Measurements from ENCODE around the gene AFG1L. TPM values are rescaled to one million over a fixed set of nuclear protein-coding genes. Genes with fewer than 3 reads are reported as not detected.

AFG1L gene
- total RNA-seq, 2 donors from 2014 or later: 10.5 to 11.1 TPM

DNA sequence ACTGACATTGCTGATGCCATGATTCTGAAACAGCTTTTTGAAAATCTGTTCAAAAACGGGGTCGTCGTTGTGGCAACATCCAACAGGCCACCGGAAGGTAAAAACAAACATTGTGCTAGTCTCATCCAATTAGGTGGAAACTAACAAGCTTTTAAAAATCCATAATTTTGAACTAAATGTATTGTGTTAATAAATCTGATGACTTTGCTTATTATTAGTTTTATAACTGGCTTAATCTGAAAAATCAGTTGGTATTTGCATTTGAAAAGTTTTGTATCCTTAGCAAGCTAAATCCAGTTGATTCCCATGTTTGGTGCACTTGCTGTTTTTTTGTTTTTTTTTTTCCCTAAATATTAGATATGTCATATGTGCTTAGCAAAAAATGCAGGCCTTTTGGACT lies 71.4 kb downstream of the AFG1L start:
- no peaks in the 10 kb centered on the region for H3K4me1 Mint-ChIP-seq
- H3K27ac Mint-ChIP-seq: no peak overlapping the region
- Histone ChIP-seq H3K9ac (ENCODE audit: extremely low read depth, low read length, poor library complexity, severe bottlenecking) (no peak overlapping the region), H3K36me3 (ENCODE audit: control insufficient read depth, insufficient read depth, low read length) (no peaks in the 10 kb centered on the region), H3K9me3 (ENCODE audit: control insufficient read depth, low read length) (no peaks in the 10 kb centered on the region), H3K27ac (ENCODE audit: low read depth, low read length) (no peak overlapping the region), H3K4me3 (ENCODE audit: low read length) (no peak overlapping the region), H3K27me3 (ENCODE audit: control insufficient read depth, insufficient read depth, low read length, poor library complexity, severe bottlenecking) (no peaks in the 10 kb centered on the region), H3K4me1 (ENCODE audit: control insufficient read depth, insufficient read depth, low read length) (no peaks in the 10 kb centered on the region)
- no peaks in the 10 kb centered on the region for H3K36me3 Mint-ChIP-seq (ENCODE audit: low read depth)
- H3K4me3 Mint-ChIP-seq: no peak overlapping the region
- no peaks in the 10 kb centered on the region for H3K9me3 Mint-ChIP-seq
- no peaks in the 10 kb centered on the region for H3K27me3 Mint-ChIP-seq (ENCODE audit: insufficient read depth)
- WGBS, 2 experiments (ENCODE audit: insufficient coverage in 1 of 2, insufficient read length in 1 of 2): 60 to 94% methylated on average over 1 to 4 of the region's 4 CpGs
- DNase-seq: no peak
- TF ChIP-seq, protein P1, sequence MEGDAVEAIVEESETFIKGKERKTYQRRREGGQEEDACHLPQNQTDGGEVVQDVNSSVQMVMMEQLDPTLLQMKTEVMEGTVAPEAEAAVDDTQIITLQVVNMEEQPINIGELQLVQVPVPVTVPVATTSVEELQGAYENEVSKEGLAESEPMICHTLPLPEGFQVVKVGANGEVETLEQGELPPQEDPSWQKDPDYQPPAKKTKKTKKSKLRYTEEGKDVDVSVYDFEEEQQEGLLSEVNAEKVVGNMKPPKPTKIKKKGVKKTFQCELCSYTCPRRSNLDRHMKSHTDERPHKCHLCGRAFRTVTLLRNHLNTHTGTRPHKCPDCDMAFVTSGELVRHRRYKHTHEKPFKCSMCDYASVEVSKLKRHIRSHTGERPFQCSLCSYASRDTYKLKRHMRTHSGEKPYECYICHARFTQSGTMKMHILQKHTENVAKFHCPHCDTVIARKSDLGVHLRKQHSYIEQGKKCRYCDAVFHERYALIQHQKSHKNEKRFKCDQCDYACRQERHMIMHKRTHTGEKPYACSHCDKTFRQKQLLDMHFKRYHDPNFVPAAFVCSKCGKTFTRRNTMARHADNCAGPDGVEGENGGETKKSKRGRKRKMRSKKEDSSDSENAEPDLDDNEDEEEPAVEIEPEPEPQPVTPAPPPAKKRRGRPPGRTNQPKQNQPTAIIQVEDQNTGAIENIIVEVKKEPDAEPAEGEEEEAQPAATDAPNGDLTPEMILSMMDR (conservative IDR thresholded peaks at IDR 0.05): no peak

DNA sequence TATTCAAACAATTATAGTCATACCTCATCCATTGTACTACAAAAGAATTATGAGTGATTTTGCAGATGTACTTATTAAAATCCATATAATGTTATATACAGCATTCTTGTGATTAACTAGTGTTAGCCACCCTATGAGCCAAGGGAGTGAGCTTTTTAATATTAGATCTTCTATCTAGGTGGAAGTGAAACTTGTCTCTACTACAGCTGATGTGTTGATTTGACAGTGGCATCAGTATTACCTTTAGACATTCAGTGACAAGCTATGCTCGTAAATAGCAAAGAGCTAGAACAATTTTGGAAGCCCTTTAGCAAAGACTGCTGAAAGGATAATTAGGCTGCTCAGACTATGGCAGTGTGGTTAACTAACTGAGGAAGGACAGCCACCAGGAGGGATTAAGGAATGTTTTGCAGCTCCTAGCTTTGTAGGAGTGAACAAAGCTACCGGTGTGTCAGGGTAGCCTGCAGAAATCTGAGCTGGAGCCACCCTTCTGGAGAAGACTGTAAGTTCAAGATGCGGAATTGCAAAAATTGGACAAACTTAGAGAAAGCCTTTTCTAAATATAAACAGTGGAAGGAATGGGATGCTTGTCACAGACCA lies 73.7 kb downstream of the AFG1L start:
- H3K36me3 Mint-ChIP-seq (ENCODE audit: low read depth): peaks cover 5% of the 10 kb centered on the region
- Histone ChIP-seq H3K9me3 (ENCODE audit: control insufficient read depth, low read length) (no peaks in the 10 kb centered on the region), H3K36me3 (ENCODE audit: control insufficient read depth, insufficient read depth, low read length) (no peaks in the 10 kb centered on the region), H3K9ac (ENCODE audit: extremely low read depth, low read length, poor library complexity, severe bottlenecking) (no peak overlapping the region), H3K4me1 (ENCODE audit: control insufficient read depth, insufficient read depth, low read length) (no peaks in the 10 kb centered on the region), H3K27me3 (ENCODE audit: control insufficient read depth, insufficient read depth, low read length, poor library complexity, severe bottlenecking) (no peaks in the 10 kb centered on the region), H3K4me3 (ENCODE audit: low read length) (no peak overlapping the region), H3K27ac (ENCODE audit: low read depth, low read length) (no peak overlapping the region)
- H3K4me3 Mint-ChIP-seq: no peak overlapping the region
- H3K27me3 Mint-ChIP-seq (ENCODE audit: insufficient read depth): no peaks in the 10 kb centered on the region
- TF ChIP-seq, protein P1 (conservative IDR thresholded peaks at IDR 0.05): no peak
- no peak overlapping the region for H3K27ac Mint-ChIP-seq
- no peak for DNase-seq
- no peaks in the 10 kb centered on the region for H3K4me1 Mint-ChIP-seq
- 71 to 91% methylated on average over 2 to 3 of the region's 3 CpGs for WGBS, 2 experiments (ENCODE audit: insufficient coverage in 1 of 2, insufficient read length in 1 of 2)
- H3K9me3 Mint-ChIP-seq: no peaks in the 10 kb centered on the region

DNA sequence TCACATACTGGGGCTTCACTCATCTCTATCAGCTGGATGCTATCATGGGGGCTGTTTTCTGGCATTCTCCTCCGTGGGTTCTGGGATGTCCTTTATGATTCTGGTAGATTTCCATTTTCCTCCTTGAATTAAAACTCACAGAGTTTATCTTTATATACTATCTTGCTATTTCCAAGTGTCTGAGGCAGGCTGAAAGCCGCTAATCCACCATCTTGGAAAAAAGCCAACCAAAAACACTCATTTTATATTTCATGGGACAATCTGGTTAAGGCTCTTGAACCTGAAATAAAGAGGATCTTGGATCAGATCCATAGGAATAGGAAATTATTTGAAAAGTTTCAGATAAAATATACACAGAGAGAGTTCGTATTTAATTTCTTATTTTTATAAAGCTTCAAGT lies 86.0 kb downstream of the AFG1L start:
- Mint-ChIP-seq H3K36me3 (ENCODE audit: low read depth) (peaks cover 10% of the 10 kb centered on the region), H3K9me3 (peaks cover 11% of the 10 kb centered on the region), H3K4me3 (no peak overlapping the region), H3K27ac (no peak overlapping the region), H3K27me3 (ENCODE audit: insufficient read depth) (no peaks in the 10 kb centered on the region), H3K4me1 (no peaks in the 10 kb centered on the region)
- TF ChIP-seq, protein P1 (conservative IDR thresholded peaks at IDR 0.05): no peak
- Histone ChIP-seq H3K27ac (ENCODE audit: low read depth, low read length) (no peak overlapping the region), H3K9me3 (ENCODE audit: control insufficient read depth, low read length) (peaks cover 17% of the 10 kb centered on the region), H3K4me3 (ENCODE audit: low read length) (no peak overlapping the region), H3K36me3 (ENCODE audit: control insufficient read depth, insufficient read depth, low read length) (no peaks in the 10 kb centered on the region), H3K9ac (ENCODE audit: extremely low read depth, low read length, poor library complexity, severe bottlenecking) (no peak overlapping the region), H3K27me3 (ENCODE audit: control insufficient read depth, insufficient read depth, low read length, poor library complexity, severe bottlenecking) (no peaks in the 10 kb centered on the region), H3K4me1 (ENCODE audit: control insufficient read depth, insufficient read depth, low read length) (no peaks in the 10 kb centered on the region)
- 91 to 100% methylated on average over 2 of the region's 3 CpGs for WGBS, 2 experiments (ENCODE audit: insufficient coverage in 1 of 2, insufficient read length in 1 of 2)
- DNase-seq: no peak

All from endodermal cell (in vitro differentiated cells).